HG03575 (cell line): ENCODE data around the gene ZNF71.
"Not testable (repeated sequence)": the region's sequence is repeated elsewhere in the genome, so short reads cannot be mapped to it uniquely, and the experiment has no call there.

Experiments used
- ATAC-seq: cut with Tn5 transposase; IDR thresholded peaks from one replicate; pipeline ENCODE4 v1.9.1; 2021; ENCODE audit not compliant: unreplicated experiment, insufficient number of reproducible peaks, low FRiP score; ENCODE audit errors: extremely low read depth

Gene ZNF71

DNA sequence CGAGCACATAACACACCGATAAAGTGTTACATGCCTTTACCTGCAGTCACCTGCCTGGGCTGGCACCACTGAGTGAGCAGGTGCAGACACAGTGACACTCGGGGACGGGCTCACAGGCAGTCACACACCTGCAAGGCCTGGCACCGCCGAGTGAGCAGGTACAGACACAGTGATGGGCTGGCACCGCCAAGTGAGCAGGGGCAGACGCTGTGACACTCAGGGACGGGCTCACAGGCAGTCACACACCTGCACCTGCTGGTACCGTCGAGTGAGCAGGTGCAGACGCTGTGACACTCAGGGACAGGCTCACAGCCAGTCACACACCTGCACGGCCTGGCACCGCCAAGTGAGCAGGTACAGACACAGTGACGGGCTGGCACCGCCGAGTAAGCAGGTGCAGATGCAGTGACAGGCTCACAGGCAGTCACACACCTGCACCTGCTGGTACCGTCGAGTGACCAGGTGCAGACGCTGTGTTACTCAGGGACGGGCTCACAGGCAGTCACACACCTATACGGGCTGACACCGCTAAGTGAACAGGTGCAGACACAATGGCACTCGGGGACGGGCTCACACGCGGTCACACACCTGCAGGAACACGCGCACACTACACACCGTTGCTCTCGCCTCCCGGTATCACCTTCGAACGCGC, 76.0 kb downstream of the ZNF71 start:
- no peak for ATAC-seq

DNA sequence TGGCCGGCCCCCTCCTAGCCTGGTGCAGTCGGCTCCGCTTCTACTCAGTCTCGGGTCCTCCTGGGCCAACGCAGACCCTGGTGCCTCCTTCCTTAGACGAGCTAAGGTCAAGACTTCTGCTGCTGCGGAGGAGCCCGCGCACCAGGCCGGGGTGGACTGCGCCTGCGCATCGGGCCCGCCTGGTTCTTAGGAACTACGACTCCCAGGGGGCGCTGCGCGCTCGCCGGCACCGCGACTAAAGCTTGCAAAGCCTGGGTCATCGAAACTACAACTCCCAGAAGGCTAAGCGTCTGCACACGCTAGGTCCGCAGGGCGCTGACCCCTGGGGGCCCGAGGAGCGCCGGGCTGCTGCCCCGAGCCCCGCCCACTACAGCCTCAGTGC, 76.5 kb downstream of the ZNF71 start, which contains the start of gene ZNF835:
Gene ZNF835, minus strand, starts transcription at position 145 of the 382 bp plus-strand sequence. CDS start 6,559 bp downstream, outside the sequence.
- no peak for ATAC-seq

DNA sequence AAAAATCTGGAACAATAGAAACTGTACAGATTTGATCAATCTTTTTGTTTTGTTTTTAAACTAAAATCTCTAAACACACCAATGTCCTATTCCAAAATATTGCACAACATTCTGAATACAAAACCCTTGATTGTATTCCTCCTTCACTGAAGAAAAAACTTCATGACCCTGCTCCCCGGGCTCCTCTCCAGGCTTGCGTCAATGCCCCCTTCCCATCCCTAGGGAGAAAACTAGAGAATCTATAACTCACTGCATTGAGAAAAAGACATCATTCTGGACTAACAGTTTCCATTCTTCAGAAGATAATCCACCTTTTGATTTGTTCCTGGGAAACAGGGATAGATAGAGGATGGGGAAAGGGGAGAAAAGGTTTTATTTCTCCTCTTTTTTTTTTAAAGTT, 77.5 kb downstream of the ZNF71 start:
- ATAC-seq = not testable (repeated sequence)
